Suppressor macrophage treated with lipopolysaccharide for 4 hours (primary cell): ENCODE measurements around the gene CLP1.
A peak's percentile ranks its signal among the peaks of the same experiment; 100 is the strongest.
"Not testable (repeated sequence)": the region's sequence is repeated elsewhere in the genome, so short reads cannot be mapped to it uniquely, and the experiment has no call there.

Source experiments
- DNase-seq: peaks from one replicate; pipeline ENCODE4 v3.0.0-alpha.2; 2020

CLP1 gene

GRCh38 chr11:57667117-57667735 lies 9.7 kb downstream of the CLP1 start:
- DNase-seq = peak; percentile 99

GRCh38 chr11:57667736-57668433 lies 10.3 kb downstream of the CLP1 start, which contains the start of gene ZDHHC5:
Gene ZDHHC5, plus strand, starts transcription at chr11:57668114. Its CDS starts 4,977 bp downstream, at chr11:57673091.
- DNase-seq = peak; percentile 99

GRCh38 chr11:57668434-57668782 lies 10.8 kb downstream of the CLP1 start:
- DNase-seq = peak; percentile 55

- DNase-seq = no peak
Observed at GRCh38 chr11:57674251-57674650, 16.7 kb downstream of the CLP1 start.

GRCh38 chr11:57675176-57675941 lies 17.8 kb downstream of the CLP1 start:
- DNase-seq = no peak

- no peak for DNase-seq
Observed at GRCh38 chr11:57679396-57679795, 21.8 kb downstream of the CLP1 start.

GRCh38 chr11:57680552-57680874 lies 23.0 kb downstream of the CLP1 start:
- peak; percentile 54 for DNase-seq

GRCh38 chr11:57681168-57681567 lies 23.6 kb downstream of the CLP1 start:
- DNase-seq = no peak

- not testable (repeated sequence) for DNase-seq
Observed at GRCh38 chr11:57690474-57690873, 32.9 kb downstream of the CLP1 start.

- no peak for DNase-seq
Observed at GRCh38 chr11:57698843-57699365, 41.3 kb downstream of the CLP1 start.

GRCh38 chr11:57699813-57700212 lies 42.3 kb downstream of the CLP1 start:
- no peak for DNase-seq

- DNase-seq = no peak
Observed at GRCh38 chr11:57700425-57700824, 42.9 kb downstream of the CLP1 start.

GRCh38 chr11:57703341-57703740 lies 45.8 kb downstream of the CLP1 start:
- DNase-seq = no peak

GRCh38 chr11:57704932-57705331 lies 47.4 kb downstream of the CLP1 start:
- DNase-seq = no peak

GRCh38 chr11:57705432-57705831 lies 47.9 kb downstream of the CLP1 start:
- DNase-seq = not testable (repeated sequence)

GRCh38 chr11:57709802-57710367 lies 52.3 kb downstream of the CLP1 start:
- no peak for DNase-seq
